KOPT-K1 (cell line): Measurements from ENCODE around the gene ECHDC3.

Experiments
- H3K27ac ChIP-seq: fragments of 200-600 bp; sonication (generic); 2 replicates; pipeline ENCODE4 v1.5.1; 2016; ENCODE audit warnings: antibody characterized with exemption, mild to moderate bottlenecking, low read depth, low read length; ENCODE audit not compliant: poor library complexity, severe bottlenecking
- H3K36me3 ChIP-seq: fragments of 200-600 bp; sonication (generic); 2 replicates; pipeline ENCODE4 v1.5.1; 2017; ENCODE audit warnings: antibody characterized with exemption, mild to moderate bottlenecking, low read length, moderate library complexity; ENCODE audit not compliant: insufficient read depth
- H3K9me3 ChIP-seq: fragments of 200-600 bp; sonication (generic); 2 replicates; pipeline ENCODE4 v1.5.1; 2017; ENCODE audit warnings: antibody characterized with exemption, low read length, mild to moderate bottlenecking; ENCODE audit not compliant: insufficient read depth, poor library complexity, severe bottlenecking

Gene ECHDC3

DNA sequence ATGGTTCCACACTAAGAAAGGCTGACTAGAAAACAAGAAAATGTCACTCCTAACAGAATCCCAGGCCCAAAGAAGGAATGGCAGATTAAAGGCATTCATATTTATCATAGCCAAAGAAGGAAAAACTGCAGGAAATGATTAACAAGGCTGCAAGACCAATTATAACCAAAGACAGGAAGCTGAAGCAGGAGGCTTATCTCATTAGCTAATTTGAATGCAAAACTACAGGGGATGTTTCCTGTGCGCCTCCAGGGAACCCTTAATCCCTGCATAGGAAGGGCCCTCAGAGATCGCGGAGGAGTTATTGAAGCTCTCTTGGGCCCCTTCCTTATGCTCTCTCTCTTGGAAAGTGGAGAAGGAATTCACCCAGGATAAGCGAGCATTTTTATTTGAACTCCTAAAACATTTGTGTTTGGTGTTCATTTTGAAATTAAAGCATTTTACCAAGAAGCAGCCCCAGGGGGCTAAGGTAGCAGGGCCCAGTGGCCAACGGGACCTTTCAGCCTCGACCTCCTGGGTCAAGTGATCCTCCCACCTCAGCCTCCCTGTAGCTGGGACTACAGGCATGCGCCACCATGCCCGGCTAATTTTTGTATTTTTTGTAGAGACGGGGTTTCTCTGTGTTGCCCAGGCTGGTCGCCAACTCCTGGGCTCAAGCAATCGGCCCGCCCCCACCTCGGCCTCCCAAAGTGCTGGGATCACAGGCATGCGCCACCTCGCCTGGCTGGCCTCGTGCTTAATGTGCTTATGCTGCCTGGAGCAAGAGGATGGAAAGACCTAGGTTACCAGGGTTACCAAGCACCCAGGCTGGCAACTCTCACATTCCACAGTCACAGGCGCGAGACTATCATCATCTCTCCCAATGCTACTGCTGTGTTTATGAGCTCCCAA is 56.9 kb downstream of the ECHDC3 start:
- H3K36me3 ChIP-seq: no peaks in the 10 kb centered on the region
- H3K27ac ChIP-seq: no peak overlapping the region
- no peaks in the 10 kb centered on the region for H3K9me3 ChIP-seq

DNA sequence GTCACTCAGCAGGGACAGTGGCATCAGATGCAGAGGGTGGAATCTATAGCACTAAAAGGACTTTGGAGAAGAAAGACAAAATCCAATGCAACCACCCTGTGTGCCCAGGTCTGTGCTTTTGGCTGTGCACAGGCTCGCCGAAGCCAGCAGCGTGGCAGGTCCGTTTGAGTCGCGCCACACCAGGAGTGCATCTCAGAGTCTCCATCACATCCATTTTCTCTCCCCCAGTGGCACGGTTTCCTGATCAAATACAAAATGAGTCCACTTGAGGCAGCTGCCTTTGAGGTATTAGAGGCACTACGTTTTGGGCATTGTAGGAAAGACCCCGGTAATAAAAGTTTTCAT is 57.5 kb downstream of the ECHDC3 start:
- H3K36me3 ChIP-seq: no peaks in the 10 kb centered on the region
- no peaks in the 10 kb centered on the region for H3K9me3 ChIP-seq
- no peak overlapping the region for H3K27ac ChIP-seq

DNA sequence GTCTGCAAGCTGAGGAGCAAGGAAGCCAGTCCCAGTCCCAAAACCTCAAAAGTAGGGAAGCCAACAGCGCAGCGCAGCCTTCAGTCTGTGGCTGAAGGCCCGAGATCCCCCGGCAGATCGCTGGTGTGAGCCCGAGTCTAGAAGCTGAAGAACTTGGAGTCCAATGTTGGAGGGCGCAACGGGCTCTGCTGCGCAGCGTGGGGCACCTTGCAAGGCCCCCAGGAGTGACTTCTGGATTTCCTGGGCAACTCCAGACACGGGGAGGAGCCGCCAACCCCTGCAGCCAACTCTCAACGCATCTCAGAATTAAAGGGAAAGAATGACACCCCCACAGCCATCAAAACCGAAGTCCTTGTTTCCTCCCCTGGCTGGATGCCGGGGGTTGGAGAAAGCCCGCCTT is 62.2 kb downstream of the ECHDC3 start:
- no peaks in the 10 kb centered on the region for H3K9me3 ChIP-seq
- no peak overlapping the region for H3K27ac ChIP-seq
- no peaks in the 10 kb centered on the region for H3K36me3 ChIP-seq

- Histone ChIP-seq H3K9me3 (no peaks in the 10 kb centered on the region), H3K36me3 (no peaks in the 10 kb centered on the region), H3K27ac (no peak overlapping the region)
Observed at GRCh38 chr10:11805792-11806191, 63.6 kb downstream of the ECHDC3 start.

DNA sequence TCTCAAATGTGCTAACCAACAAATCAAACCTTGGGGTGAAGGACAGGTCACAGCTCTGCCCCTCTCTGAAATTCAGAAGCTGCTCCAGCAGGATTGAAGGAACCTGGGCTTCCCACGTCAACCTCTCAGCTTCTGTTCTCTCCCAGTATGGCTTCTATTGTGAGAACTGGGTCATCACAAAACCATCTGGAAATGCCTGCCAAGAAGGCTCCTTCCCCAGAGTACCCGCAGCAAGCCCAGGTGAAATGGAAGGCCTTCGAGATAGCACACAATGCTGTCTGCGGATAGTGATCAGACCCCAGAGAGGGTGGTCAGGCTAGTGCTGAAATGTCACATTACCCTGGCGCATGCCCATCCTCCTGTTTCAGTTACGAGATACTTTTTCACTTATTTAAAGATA is 64.5 kb downstream of the ECHDC3 start:
- H3K27ac ChIP-seq: no peak overlapping the region
- H3K9me3 ChIP-seq: no peaks in the 10 kb centered on the region
- H3K36me3 ChIP-seq: no peaks in the 10 kb centered on the region

- no peaks in the 10 kb centered on the region for H3K36me3 ChIP-seq
- H3K9me3 ChIP-seq: no peaks in the 10 kb centered on the region
- no peak overlapping the region for H3K27ac ChIP-seq
Observed at GRCh38 chr10:11808808-11809207, 66.6 kb downstream of the ECHDC3 start.

GRCh38 chr10:11810313-11810766 is 68.2 kb downstream of the ECHDC3 start:
- Histone ChIP-seq H3K27ac (no peak overlapping the region), H3K36me3 (no peaks in the 10 kb centered on the region), H3K9me3 (no peaks in the 10 kb centered on the region)

- no peak overlapping the region for H3K27ac ChIP-seq
- no peaks in the 10 kb centered on the region for H3K36me3 ChIP-seq
- H3K9me3 ChIP-seq: no peaks in the 10 kb centered on the region
Observed at GRCh38 chr10:11810973-11811372, 68.8 kb downstream of the ECHDC3 start.

- H3K27ac ChIP-seq: no peak overlapping the region
- H3K36me3 ChIP-seq: no peaks in the 10 kb centered on the region
- no peaks in the 10 kb centered on the region for H3K9me3 ChIP-seq
Observed at GRCh38 chr10:11813177-11813576, 71.0 kb downstream of the ECHDC3 start.
